Trophoblast cell (in vitro differentiated cells and primary cell): ENCODE results near the gene DLEC1.

Source experiments
- DNase-seq, 2 donors: peaks; one replicate each; pipeline ENCODE4 v3.0.0-alpha.2; 2016
- H2AFZ ChIP-seq: 2 replicates; pipeline ENCODE4 v1.6.1; 2013; ENCODE audit warnings: low read length, moderate library complexity, mild to moderate bottlenecking; ENCODE audit not compliant: insufficient read depth, poor library complexity
- H2AK5ac ChIP-seq: 2 replicates; pipeline ENCODE4 v1.6.1; 2013; ENCODE audit warnings: mild to moderate bottlenecking, low read length
- H2BK120ac ChIP-seq: 2 replicates; pipeline ENCODE4 v1.6.1; 2013; ENCODE audit warnings: low read length, mild to moderate bottlenecking, moderate library complexity; ENCODE audit not compliant: insufficient read depth, poor library complexity
- H2BK12ac ChIP-seq: 2 replicates; pipeline ENCODE4 v1.6.1; 2013; ENCODE audit warnings: mild to moderate bottlenecking, low read length, moderate library complexity
- H2BK5ac ChIP-seq: 2 replicates; pipeline ENCODE4 v1.6.1; 2013; ENCODE audit warnings: low read length, low read depth, moderate library complexity, mild to moderate bottlenecking; ENCODE audit not compliant: poor library complexity
- H3K14ac ChIP-seq: 2 replicates; pipeline ENCODE4 v1.6.1; 2013; ENCODE audit warnings: mild to moderate bottlenecking, low read length
- H3K18ac ChIP-seq: 2 replicates; pipeline ENCODE4 v1.6.1; 2013; ENCODE audit warnings: mild to moderate bottlenecking, low read length
- H3K23ac ChIP-seq: 2 replicates; pipeline ENCODE4 v1.6.1; 2013; ENCODE audit warnings: low read length
- H3K27ac ChIP-seq: 2 replicates; pipeline ENCODE4 v1.5.1; 2013; ENCODE audit warnings: low read depth, mild to moderate bottlenecking, inconsistent platforms, low read length, moderate library complexity
- H3K27me3 ChIP-seq: 2 replicates; pipeline ENCODE4 v1.6.1; 2013; ENCODE audit warnings: inconsistent platforms, mild to moderate bottlenecking, low read length, moderate library complexity; ENCODE audit not compliant: insufficient read depth
- H3K36me3 ChIP-seq, 2 experiments: 1 replicate in 1 of 2; 2 replicates in 1 of 2; pipeline ENCODE4 v1.6.1; 2013; ENCODE audit warnings: low read length in 2 of 2, mild to moderate bottlenecking in 2 of 2, moderate library complexity in 1 of 2; ENCODE audit not compliant: insufficient read depth in 2 of 2, control insufficient read depth in 1 of 2
- H3K4ac ChIP-seq: 2 replicates; pipeline ENCODE4 v1.6.1; 2013; ENCODE audit warnings: low read depth, mild to moderate bottlenecking, low read length, moderate library complexity
- H3K4me1 ChIP-seq, 2 experiments: 1 replicate in 1 of 2; 2 replicates in 1 of 2; pipeline ENCODE4 v1.6.1; 2013; ENCODE audit warnings: low read length in 2 of 2, mild to moderate bottlenecking in 2 of 2, moderate library complexity in 1 of 2; ENCODE audit not compliant: insufficient read depth in 2 of 2, control insufficient read depth in 1 of 2
- H3K4me2 ChIP-seq: 2 replicates; pipeline ENCODE4 v1.6.1; 2013; ENCODE audit warnings: inconsistent platforms, mild to moderate bottlenecking, low read length, moderate library complexity
- H3K4me3 ChIP-seq: 2 replicates; pipeline ENCODE4 v1.5.1; 2013; ENCODE audit warnings: mild to moderate bottlenecking, low read depth, low read length, inconsistent platforms
- H3K79me1 ChIP-seq: one replicate; pipeline ENCODE4 v1.6.1; 2013; ENCODE audit warnings: low read length
- H3K79me2 ChIP-seq: 2 replicates; pipeline ENCODE4 v1.6.1; 2013; ENCODE audit warnings: low read length, mild to moderate bottlenecking; ENCODE audit not compliant: control insufficient read depth, insufficient read depth, poor library complexity
- H3K9ac ChIP-seq: 2 replicates; pipeline ENCODE4 v1.6.1; 2013; ENCODE audit warnings: mild to moderate bottlenecking, low read length
- H3K9me3 ChIP-seq: 2 replicates; pipeline ENCODE4 v1.6.1; 2013; ENCODE audit warnings: low read depth, mild to moderate bottlenecking, control low read depth, inconsistent platforms, low read length; ENCODE audit not compliant: insufficient read depth
- H4K12ac ChIP-seq: 2 replicates; pipeline ENCODE4 v1.6.1; 2013; ENCODE audit warnings: low read depth, mild to moderate bottlenecking, low read length, moderate library complexity
- H4K8ac ChIP-seq: 2 replicates; pipeline ENCODE4 v1.6.1; 2013; ENCODE audit warnings: low read depth, mild to moderate bottlenecking, low read length, moderate library complexity
- H4K91ac ChIP-seq: one replicate; pipeline ENCODE4 v1.6.1; 2013; ENCODE audit warnings: low read depth, mild to moderate bottlenecking, low read length, moderate library complexity
- WGBS: extraction: QIAGEN DNeasy Blood & Tissue Kit; methylation state at CpG from one replicate; pipeline ENCODE4 v1.1.7; 2013; ENCODE audit warnings: missing lambda C conversion rate; ENCODE audit not compliant: insufficient read length, insufficient coverage; ENCODE audit errors: extremely low coverage; 5-methylcytosine and 5-hydroxymethylcytosine counted together

The DLEC1 gene

GRCh38 chr3:38163117-38163840 lies 124.3 kb downstream of the DLEC1 start:
- Histone ChIP-seq H3K79me2 (peaks cover 15% of the 10 kb centered on the region), H4K12ac (no peak overlapping the region), H3K18ac (no peak overlapping the region), H2BK12ac (no peak overlapping the region), H4K91ac (no peak overlapping the region), H2AK5ac (no peak overlapping the region), H3K27ac (no peak overlapping the region), H3K14ac (no peak overlapping the region), H3K9ac (no peak overlapping the region), H3K4me3 (no peak overlapping the region), H2BK5ac (no peak overlapping the region), H3K9me3 (no peaks in the 10 kb centered on the region), H3K4me1 (peaks cover 0 to 4% of the 10 kb centered on the region in 2 experiments), H3K27me3 (no peaks in the 10 kb centered on the region), H4K8ac (no peak overlapping the region), H3K23ac (no peak overlapping the region), H2AFZ (no peak overlapping the region), H3K4ac (no peak overlapping the region), H3K36me3 (no peaks in the 10 kb centered on the region), H3K4me2 (no peak overlapping the region), H2BK120ac (no peak overlapping the region), H3K79me1 (peaks cover 15% of the 10 kb centered on the region)
- WGBS, result no CpG with 5 or more reads among the region's 12 CpGs
- peak in 1 of 2 donors; percentile 31 for DNase-seq

GRCh38 chr3:38163841-38164642 lies 125.0 kb downstream of the DLEC1 start:
- Histone ChIP-seq H3K36me3 (no peaks in the 10 kb centered on the region), H3K9ac (no peak overlapping the region), H3K79me2 (peaks cover 15% of the 10 kb centered on the region), H3K27ac (peak overlapping the region; percentile 28), H3K23ac (no peak overlapping the region), H2BK12ac (no peak overlapping the region), H4K91ac (peak overlapping the region; percentile 84), H4K12ac (peak overlapping the region; percentile 65), H3K27me3 (no peaks in the 10 kb centered on the region), H3K4me2 (peak overlapping the region; percentile 93), H3K4me3 (peak overlapping the region; percentile 80), H4K8ac (peak overlapping the region; percentile 68), H2BK120ac (no peak overlapping the region), H2AK5ac (no peak overlapping the region), H3K9me3 (no peaks in the 10 kb centered on the region), H3K79me1 (peaks cover 15% of the 10 kb centered on the region), H2BK5ac (no peak overlapping the region), H3K18ac (no peak overlapping the region), H3K4ac (no peak overlapping the region), H3K4me1 (peaks cover 0 to 4% of the 10 kb centered on the region in 2 experiments), H3K14ac (no peak overlapping the region), H2AFZ (no peak overlapping the region)
- DNase-seq, result no peak
- no CpG with 5 or more reads among the region's 24 CpGs for WGBS

DNA sequence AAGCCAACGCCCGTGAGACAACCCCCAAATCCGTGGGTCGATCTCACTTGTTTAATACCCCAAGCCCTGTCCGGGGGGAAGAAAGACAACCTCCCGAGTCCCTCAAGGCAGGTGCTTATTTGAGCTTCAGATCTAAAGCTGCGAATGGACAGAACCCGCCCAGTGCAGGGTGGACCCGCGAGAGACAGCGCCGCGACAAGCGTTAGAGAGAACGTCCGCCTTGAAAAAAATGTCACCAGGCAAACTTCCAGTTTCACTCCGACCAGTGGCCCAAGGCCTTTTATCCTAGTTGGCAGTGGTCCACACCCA lies 125.6 kb downstream of the DLEC1 start:
- H3K9ac ChIP-seq, result peak overlapping the region; percentile 84
- peaks cover 0 to 4% of the 10 kb centered on the region in 2 experiments for H3K4me1 ChIP-seq
- peak overlapping the region; percentile 65 for H4K12ac ChIP-seq
- no peaks in the 10 kb centered on the region for H3K9me3 ChIP-seq
- peak overlapping the region; percentile 11 for H3K4ac ChIP-seq
- DNase-seq, result no peak
- peak overlapping the region; percentile 18 for H3K18ac ChIP-seq
- no peaks in the 10 kb centered on the region for H3K36me3 ChIP-seq
- no peak overlapping the region for H2AK5ac ChIP-seq
- H2BK12ac ChIP-seq, result no peak overlapping the region
- H3K23ac ChIP-seq, result no peak overlapping the region
- peak overlapping the region; percentile 68 for H2AFZ ChIP-seq
- H3K79me1 ChIP-seq, result peaks cover 15% of the 10 kb centered on the region
- peak overlapping the region; percentile 38 for H3K14ac ChIP-seq
- peak overlapping the region; percentile 80 for H3K4me3 ChIP-seq
- no CpG with 5 or more reads among the region's 17 CpGs for WGBS
- H3K79me2 ChIP-seq, result peaks cover 17% of the 10 kb centered on the region
- peak overlapping the region; percentile 84 for H4K91ac ChIP-seq
- H2BK5ac ChIP-seq, result peak overlapping the region; percentile 34
- H3K4me2 ChIP-seq, result peak overlapping the region; percentile 93
- no peaks in the 10 kb centered on the region for H3K27me3 ChIP-seq
- peak overlapping the region; percentile 28 for H3K27ac ChIP-seq
- peak overlapping the region; percentile 68 for H4K8ac ChIP-seq
- H2BK120ac ChIP-seq, result peak overlapping the region; percentile 23

GRCh38 chr3:38164952-38165721 lies 126.1 kb downstream of the DLEC1 start, which contains the start of gene OXSR1:
TSS of gene OXSR1 (plus strand) at chr3:38165537. CDS start at chr3:38165877, 340 bp downstream.
- H3K4me1 ChIP-seq, result peaks cover 0 to 4% of the 10 kb centered on the region in 2 experiments
- H4K91ac ChIP-seq, result peak within 1 kb of the TSS; percentile 93
- peaks cover 15% of the 10 kb centered on the region for H3K79me1 ChIP-seq
- no peak within 1 kb of the TSS for H2BK12ac ChIP-seq
- peak within 1 kb of the TSS; percentile 82 for H2BK5ac ChIP-seq
- peak within 1 kb of the TSS; percentile 87 for H3K14ac ChIP-seq
- H3K79me2 ChIP-seq, result peaks cover 19% of the 10 kb centered on the region
- H3K27ac ChIP-seq, result peak within 1 kb of the TSS; percentile 86
- peak within 1 kb of the TSS; percentile 90 for H3K4ac ChIP-seq
- H4K8ac ChIP-seq, result peak within 1 kb of the TSS; percentile 92
- WGBS, result no CpG with 5 or more reads among the region's 57 CpGs
- H3K18ac ChIP-seq, result peak within 1 kb of the TSS; percentile 83
- H3K27me3 ChIP-seq, result no peaks in the 10 kb centered on the region
- H3K9ac ChIP-seq, result peak within 1 kb of the TSS; percentile 93
- peak within 1 kb of the TSS; percentile 95 for H3K4me3 ChIP-seq
- H2AFZ ChIP-seq, result peak within 1 kb of the TSS; percentile 81
- no peaks in the 10 kb centered on the region for H3K9me3 ChIP-seq
- H3K36me3 ChIP-seq, result no peaks in the 10 kb centered on the region
- peak; percentile 100 for DNase-seq
- no peak within 1 kb of the TSS for H3K23ac ChIP-seq
- peak within 1 kb of the TSS; percentile 65 for H4K12ac ChIP-seq
- H2BK120ac ChIP-seq, result peak within 1 kb of the TSS; percentile 66
- peak within 1 kb of the TSS; percentile 93 for H3K4me2 ChIP-seq
- peak within 1 kb of the TSS; percentile 55 for H2AK5ac ChIP-seq
